Upper lobe of left lung (tissue), 6 donors: ENCODE measurements around the gene NOL8. TPM values are rescaled to one million over a fixed set of nuclear protein-coding genes. Genes with fewer than 3 reads are reported as not detected.

Source experiments
- ATAC-seq, 2 donors: fragments of 200-7000 bp; cut with Tn5 transposase; one replicate each; pipeline ENCODE4 v1.9.1; 2022; ENCODE audit warnings: mild to moderate bottlenecking in 2 of 2, moderate library complexity in 2 of 2; ENCODE audit not compliant: low FRiP score in 2 of 2
- DNase-seq, 2 donors: peaks; one replicate each; pipeline ENCODE4 v3.0.0-alpha.2; 2019 to 2020
- H3K27ac ChIP-seq, 4 donors: fragments of 200-600 bp; sonication (generic); one replicate each; pipeline ENCODE4 v1.5.1; 2016 to 2019
- H3K27me3 ChIP-seq, 4 donors: fragments of 200-600 bp; sonication (generic); one replicate each; pipeline ENCODE4 v1.5.1; 2017 to 2019
- H3K36me3 ChIP-seq, 4 donors: fragments of 200-600 bp; sonication (generic); one replicate each; pipeline ENCODE4 v1.5.1; 2016 to 2019
- H3K4me1 ChIP-seq, 4 donors: fragments of 200-600 bp; sonication (generic); one replicate each; pipeline ENCODE4 v1.5.1; 2018 to 2019
- H3K4me3 ChIP-seq, 4 donors: fragments of 200-600 bp; sonication (generic); one replicate each; pipeline ENCODE4 v1.5.1; 2017 to 2019; ENCODE audit warnings: mild to moderate bottlenecking in 2 of 4, moderate library complexity in 1 of 4
- H3K9me3 ChIP-seq, 4 donors: fragments of 200-600 bp; sonication (generic); one replicate each; pipeline ENCODE4 v1.5.1; 2018 to 2019
- CTCF ChIP-seq, 6 experiments: fragments of 450-650 bp in 4 of 6; fragments of 200-600 bp in 2 of 6; sonication (generic) in 2 of 6; IDR thresholded peaks; one replicate each; pipeline ENCODE4 v1.5.1; 2016 to 2019; ENCODE audit warnings: antibody characterized with exemption in 6 of 6
- EP300 ChIP-seq, 4 donors: sonication (generic); formaldehyde crosslinking; IDR thresholded peaks; one replicate each; pipeline ENCODE4 v1.5.1; 2017; ENCODE audit warnings: antibody characterized with exemption in 4 of 4, control low read depth in 2 of 4
- POLR2A ChIP-seq, 4 donors: fragments of 450-650 bp; IDR thresholded peaks; one replicate each; pipeline ENCODE4 v1.5.1; 2016 to 2017; ENCODE audit warnings: antibody characterized with exemption in 4 of 4, mild to moderate bottlenecking in 2 of 4
- POLR2AphosphoS5 ChIP-seq, 2 donors: sonication (generic); formaldehyde crosslinking; IDR thresholded peaks; one replicate each; pipeline ENCODE4 v1.5.1; 2017; ENCODE audit warnings: antibody characterized with exemption in 2 of 2
- WGBS, 2 donors: methylation state at CpG; one replicate each; pipeline ENCODE4 v1.1.5; 2017 to 2018; 5-methylcytosine and 5-hydroxymethylcytosine counted together
- total RNA-seq, 6 donors: library from RNA; depleted of rRNA in 4 of 6; stranded (reverse); fragments of >200 nt in 4 of 6; gene quantifications; one replicate each; pipeline versions ENCODE4 v1.1.0 to v1.2.1, GENCODE V29; 2016 to 2021
- donor health status: DM: no; HTN: no; CAD: no; lungs with moderate emphysema.
- donor health status: DM: no; HTN: yes; CAD: no; lungs with severe emphysema.

Gene NOL8
- total RNA-seq, 6 donors from 2014 or later = 22.1 to 107 (median 27.1) TPM

- Histone ChIP-seq H3K4me3 (no peak overlapping the region), H3K27ac (no peak overlapping the region), H3K4me1 (no peaks in the 10 kb centered on the region), H3K27me3 (no peaks in the 10 kb centered on the region), H3K9me3 (no peaks in the 10 kb centered on the region), H3K36me3 (peaks cover 21 to 92% (median 69%) of the 10 kb centered on the region in 4 donors)
- ATAC-seq (no peak), DNase-seq (no peak)
- 62 to 83% methylated on average over 1 of the region's 1 CpG for WGBS, 2 donors
- TF ChIP-seq POLR2A (IDR thresholded peaks at IDR 0.05) (no peak), POLR2AphosphoS5 (IDR thresholded peaks at IDR 0.05) (no peak), EP300 (IDR thresholded peaks at IDR 0.05) (no peak), CTCF (IDR thresholded peaks at IDR 0.05) (no peak)
These were observed 24.2 kb downstream of the NOL8 start for GRCh38 chr9:92300936-92301335.

DNA sequence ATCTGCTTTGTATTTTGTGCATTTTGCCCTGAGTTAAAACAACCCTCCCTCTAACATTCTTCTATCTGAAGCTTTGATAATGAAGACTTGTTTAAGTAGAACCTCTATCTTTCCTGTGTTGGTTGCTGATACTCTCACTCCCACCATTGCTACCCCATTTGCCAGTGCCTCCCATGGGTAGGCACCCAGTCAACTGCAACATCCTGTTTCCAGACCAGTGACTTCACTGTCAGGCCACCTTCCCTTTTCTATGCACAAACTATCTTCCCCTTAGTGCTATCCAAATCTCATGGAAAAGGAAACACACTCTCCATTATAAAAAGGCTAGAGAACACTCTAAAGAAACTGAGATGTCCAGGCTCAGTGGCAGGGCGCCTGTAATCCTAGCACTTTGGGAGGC lies 26.0 kb downstream of the NOL8 start:
- 86 to 88% methylated on average over 1 of the region's 1 CpG for WGBS, 2 donors
- Histone ChIP-seq H3K4me3 (no peak overlapping the region), H3K27ac (no peak overlapping the region), H3K36me3 (peaks cover 10 to 74% (median 53%) of the 10 kb centered on the region in 4 donors), H3K27me3 (no peaks in the 10 kb centered on the region), H3K9me3 (no peaks in the 10 kb centered on the region), H3K4me1 (peaks cover 5 to 9% (median 7%) of the 10 kb centered on the region in 4 donors)
- DNase-seq = no peak
- ATAC-seq = no peak
- TF ChIP-seq EP300 (IDR thresholded peaks at IDR 0.05) (no peak), CTCF (IDR thresholded peaks at IDR 0.05) (no peak), POLR2AphosphoS5 (IDR thresholded peaks at IDR 0.05) (no peak), POLR2A (IDR thresholded peaks at IDR 0.05) (no peak)

GRCh38 chr9:92298036-92298435 lies 27.1 kb downstream of the NOL8 start:
- H3K9me3 ChIP-seq = no peaks in the 10 kb centered on the region
- no peak overlapping the region for H3K4me3 ChIP-seq
- TF ChIP-seq CTCF (IDR thresholded peaks at IDR 0.05) (no peak), EP300 (IDR thresholded peaks at IDR 0.05) (no peak), POLR2A (IDR thresholded peaks at IDR 0.05) (no peak), POLR2AphosphoS5 (IDR thresholded peaks at IDR 0.05) (no peak)
- peaks cover 6 to 13% (median 10%) of the 10 kb centered on the region in 4 donors for H3K4me1 ChIP-seq
- peaks cover 10 to 63% (median 43%) of the 10 kb centered on the region in 4 donors for H3K36me3 ChIP-seq
- WGBS, 2 donors = 90 to 91% methylated on average over 3 of the region's 3 CpGs
- DNase-seq = no peak
- no peaks in the 10 kb centered on the region for H3K27me3 ChIP-seq
- ATAC-seq = no peak
- H3K27ac ChIP-seq = no peak overlapping the region

- peaks cover 9 to 17% (median 14%) of the 10 kb centered on the region in 4 donors for H3K4me1 ChIP-seq
- H3K36me3 ChIP-seq = peaks cover 10 to 59% (median 39%) of the 10 kb centered on the region in 4 donors
- DNase-seq (no peak), ATAC-seq (no peak)
- no peak overlapping the region for H3K27ac ChIP-seq
- no peaks in the 10 kb centered on the region for H3K9me3 ChIP-seq
- no peak overlapping the region for H3K4me3 ChIP-seq
- H3K27me3 ChIP-seq = no peaks in the 10 kb centered on the region
- no peak for TF ChIP-seq POLR2AphosphoS5 (IDR thresholded peaks at IDR 0.05)
- TF ChIP-seq POLR2A (IDR thresholded peaks at IDR 0.05) = no peak
- TF ChIP-seq EP300 (IDR thresholded peaks at IDR 0.05) = no peak
- TF ChIP-seq CTCF (IDR thresholded peaks at IDR 0.05) = no peak
- WGBS, 2 donors = 85 to 88% methylated on average over 3 of the region's 3 CpGs
These were observed 27.5 kb downstream of the NOL8 start for GRCh38 chr9:92297611-92298010.

- no peak for DNase-seq
- no peak for ATAC-seq
- H3K4me3 ChIP-seq = no peak overlapping the region
- 57 to 59% methylated on average over 4 of the region's 4 CpGs for WGBS, 2 donors
- H3K27ac ChIP-seq = no peak overlapping the region
- no peaks in the 10 kb centered on the region for H3K9me3 ChIP-seq
- H3K27me3 ChIP-seq = no peaks in the 10 kb centered on the region
- H3K4me1 ChIP-seq = peaks cover 16 to 33% (median 23%) of the 10 kb centered on the region in 4 donors
- TF ChIP-seq CTCF (IDR thresholded peaks at IDR 0.05) = no peak
- no peak for TF ChIP-seq EP300 (IDR thresholded peaks at IDR 0.05)
- no peak for TF ChIP-seq POLR2A (IDR thresholded peaks at IDR 0.05)
- no peak for TF ChIP-seq POLR2AphosphoS5 (IDR thresholded peaks at IDR 0.05)
- H3K36me3 ChIP-seq = peaks cover 3 to 41% (median 23%) of the 10 kb centered on the region in 4 donors
These were observed 29.3 kb downstream of the NOL8 start for GRCh38 chr9:92295827-92296258.
